Fibroblast of skin of scalp (primary cell): ENCODE data around the gene LSM11.

Experiments used
- DNase-seq: peaks from one replicate; pipeline ENCODE4 v3.0.0-alpha.2; 2013

The LSM11 gene

DNA sequence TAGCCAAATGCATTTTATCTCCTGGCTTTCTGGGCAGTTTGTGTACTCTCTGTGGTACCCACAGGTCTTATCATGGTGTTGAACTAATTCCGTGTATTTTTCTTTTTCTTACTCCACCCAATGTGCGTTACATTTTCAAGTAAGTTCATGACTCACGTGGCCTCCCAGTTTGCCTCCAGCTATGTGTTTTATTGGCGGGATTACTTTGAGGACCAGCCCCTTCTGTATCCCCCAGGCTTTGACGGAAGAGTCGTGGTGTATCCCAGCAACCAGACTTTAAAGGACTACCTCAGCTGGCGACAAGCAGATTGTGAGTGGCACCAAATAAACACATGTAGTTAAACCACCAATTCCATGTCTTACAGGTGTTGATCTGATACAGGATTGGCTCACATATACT is 9.1 kb upstream of the LSM11 start:
- no peak for DNase-seq

DNA sequence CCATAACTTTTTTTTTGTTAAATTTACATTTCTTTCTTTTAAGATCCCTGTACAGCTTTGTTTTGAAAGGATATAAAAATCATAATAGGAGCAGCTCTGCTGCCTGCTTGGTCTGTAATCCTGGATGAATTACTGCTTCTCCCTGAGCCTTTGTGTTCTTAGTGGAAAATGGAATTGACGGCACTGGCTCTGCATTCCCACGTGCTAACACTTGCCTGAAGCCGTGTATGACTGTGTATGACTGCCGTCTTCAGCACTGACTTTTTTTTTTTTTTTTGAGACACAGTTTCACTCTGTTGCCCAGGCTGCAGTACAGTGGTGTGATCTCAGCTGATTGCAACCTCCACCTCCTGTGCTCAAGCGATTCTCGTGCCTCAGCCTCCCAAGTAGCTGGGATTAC is 7.5 kb upstream of the LSM11 start:
- DNase-seq: no peak

GRCh38 chr5:157739388-157740228 is 3.9 kb upstream of the LSM11 start:
- DNase-seq: no peak

DNA sequence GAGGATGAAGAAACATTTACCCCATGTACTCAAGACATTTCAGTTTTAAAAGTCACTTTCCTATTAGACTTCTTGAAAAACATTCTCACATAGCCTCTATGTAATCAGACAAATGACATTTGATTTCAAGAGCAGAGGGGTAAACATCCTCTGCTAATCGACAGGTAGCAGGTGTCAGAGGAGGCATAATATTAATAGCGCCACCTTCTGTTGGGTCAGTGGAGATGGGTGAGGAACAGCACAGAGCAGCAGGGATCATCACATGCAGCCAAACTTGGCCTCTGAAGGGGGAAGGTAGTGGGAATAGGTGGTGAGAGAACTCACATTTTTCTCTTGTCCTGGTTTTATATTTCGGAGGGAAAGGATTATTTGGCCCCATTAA is 3.3 kb upstream of the LSM11 start:
- peak; percentile 13 for DNase-seq

DNA sequence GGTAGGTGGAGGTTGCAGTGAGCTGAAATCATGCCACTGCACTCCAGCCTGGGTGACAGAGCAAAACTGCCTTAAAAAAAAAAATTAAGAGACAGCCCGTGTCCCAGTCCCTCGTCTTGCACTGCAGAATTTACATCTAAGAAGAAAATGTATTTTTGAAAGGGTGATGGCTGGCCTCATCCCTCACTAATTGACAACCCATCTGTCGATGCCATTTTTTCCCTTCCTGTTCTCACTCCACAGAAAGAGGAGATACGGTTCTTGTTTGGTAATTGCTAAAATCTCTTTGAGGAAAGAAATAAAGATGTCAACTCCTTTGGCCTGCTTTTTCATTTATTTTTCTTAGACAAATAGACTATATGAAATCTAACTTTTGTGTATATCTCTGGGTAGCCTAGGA is 2.4 kb upstream of the LSM11 start:
- no peak for DNase-seq

GRCh38 chr5:157744051-157745011 is 819 bp downstream of the LSM11 start:
- DNase-seq: no peak

GRCh38 chr5:157745041-157745456 is 1.5 kb downstream of the LSM11 start:
- DNase-seq: no peak

GRCh38 chr5:157747173-157747740 is 3.7 kb downstream of the LSM11 start:
- no peak for DNase-seq

DNA sequence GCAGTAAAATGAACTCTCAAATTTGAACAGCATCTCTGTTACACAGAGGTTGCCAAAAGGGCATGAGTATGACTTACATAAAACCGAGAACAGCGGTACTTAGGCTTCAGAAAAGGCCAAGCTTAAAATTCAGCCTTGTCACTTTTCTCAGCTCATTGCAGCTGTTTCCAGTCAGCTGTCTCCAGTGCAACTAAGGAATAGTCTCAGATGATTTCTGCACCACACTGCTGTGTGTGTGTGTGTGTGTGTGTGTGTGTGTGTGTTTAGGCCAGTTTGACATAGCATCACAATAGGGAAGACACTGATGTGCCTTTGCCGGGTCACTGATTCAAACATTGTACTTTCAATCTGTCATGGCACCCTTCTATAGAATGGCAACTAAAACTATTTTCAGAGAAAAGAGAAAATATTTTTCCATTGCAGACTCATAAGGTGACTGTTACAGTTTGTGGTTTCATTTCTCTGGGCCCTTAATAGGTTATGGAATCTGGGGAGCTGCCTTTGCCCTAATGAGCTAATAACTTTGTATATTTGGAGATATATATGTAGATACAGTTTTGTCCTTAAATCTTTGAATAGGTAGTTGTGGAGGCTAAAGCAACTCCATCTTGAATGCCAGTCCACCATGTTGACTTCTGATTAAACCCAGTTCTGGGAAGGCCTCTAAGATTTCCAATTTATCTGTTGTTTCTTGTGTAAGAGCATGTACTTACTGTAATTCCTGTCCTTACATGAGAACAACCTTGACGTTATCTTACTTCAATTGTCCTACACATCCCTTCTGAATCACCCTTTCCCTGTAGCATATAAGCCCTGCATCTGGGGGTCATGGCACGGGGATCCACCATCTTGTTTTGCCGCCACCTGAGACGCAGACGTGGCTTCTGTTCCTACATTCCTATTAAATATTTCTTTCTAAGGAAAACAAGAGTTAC is 4.5 kb downstream of the LSM11 start:
- peak; percentile 43 for DNase-seq

DNA sequence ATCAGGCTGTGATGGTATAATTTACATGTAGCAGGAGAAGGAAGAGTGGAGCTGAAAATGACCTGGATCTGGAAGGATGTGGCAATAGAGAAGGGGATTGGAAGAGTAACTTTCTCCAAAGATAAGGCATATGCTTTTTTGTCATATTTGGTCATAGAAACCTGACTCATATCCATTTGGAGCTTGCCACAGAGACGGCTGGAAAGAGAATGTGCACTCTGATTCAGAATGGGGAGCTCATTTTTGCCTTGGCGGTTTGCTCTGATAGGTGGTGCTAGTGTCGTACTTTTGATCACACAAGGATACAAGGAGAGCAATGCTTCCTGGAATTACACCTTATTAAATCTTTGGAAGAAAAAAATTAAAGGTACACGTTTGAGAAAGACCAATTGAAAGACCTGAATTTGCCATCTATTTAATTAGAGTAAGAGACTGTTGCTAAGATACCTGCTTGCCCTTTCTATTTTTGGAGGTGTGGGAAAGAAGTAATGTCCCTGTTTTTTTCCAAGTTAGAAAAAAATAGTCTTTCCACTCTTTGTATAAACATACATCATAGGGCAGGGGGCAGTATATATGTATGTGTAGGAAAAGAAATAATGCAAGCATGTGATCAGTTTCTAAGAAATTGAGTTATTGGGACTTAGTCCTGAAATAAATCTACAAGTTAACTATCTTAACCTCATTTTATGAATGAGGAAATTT is 5.4 kb downstream of the LSM11 start:
- peak; percentile 83 for DNase-seq

DNA sequence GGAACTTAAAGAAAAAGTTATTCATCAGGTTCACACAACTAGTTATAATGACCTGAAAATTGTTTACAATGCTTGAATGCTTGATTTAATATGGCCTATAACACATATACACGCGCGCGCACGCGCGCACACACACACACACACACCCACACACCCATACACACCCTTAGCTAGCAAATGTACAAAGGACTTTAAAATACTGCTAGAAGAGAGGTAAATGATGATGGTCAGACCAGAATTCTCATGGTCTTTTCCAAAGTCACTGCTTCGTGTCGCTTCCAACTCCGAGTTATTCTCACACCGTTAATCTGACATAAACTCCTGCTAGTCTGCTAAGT is 5.9 kb downstream of the LSM11 start:
- DNase-seq: no peak

- peak; percentile 54 for DNase-seq
Observed at GRCh38 chr5:157750320-157750719, 6.8 kb downstream of the LSM11 start.

DNA sequence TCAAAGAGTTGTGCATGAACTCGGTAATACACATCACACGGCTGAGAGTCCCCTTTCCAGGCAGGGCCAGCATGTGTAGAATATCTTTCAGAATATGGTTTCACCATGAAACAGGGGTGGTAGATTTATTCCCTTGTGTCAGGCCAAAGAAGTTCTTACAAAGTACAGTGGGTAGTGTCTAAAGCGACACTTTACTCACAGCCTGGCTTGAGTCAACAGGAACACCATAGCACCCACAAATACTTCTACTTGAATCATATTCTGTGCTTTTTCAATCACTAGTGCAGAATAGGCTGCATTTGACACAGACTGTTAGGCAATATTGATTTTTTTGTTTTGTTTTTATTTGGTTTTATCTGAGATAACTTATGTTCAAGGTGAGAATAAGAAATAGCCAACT is 12.6 kb downstream of the LSM11 start:
- no peak for DNase-seq

GRCh38 chr5:157758706-157759105 is 15.2 kb downstream of the LSM11 start:
- DNase-seq: no peak

DNA sequence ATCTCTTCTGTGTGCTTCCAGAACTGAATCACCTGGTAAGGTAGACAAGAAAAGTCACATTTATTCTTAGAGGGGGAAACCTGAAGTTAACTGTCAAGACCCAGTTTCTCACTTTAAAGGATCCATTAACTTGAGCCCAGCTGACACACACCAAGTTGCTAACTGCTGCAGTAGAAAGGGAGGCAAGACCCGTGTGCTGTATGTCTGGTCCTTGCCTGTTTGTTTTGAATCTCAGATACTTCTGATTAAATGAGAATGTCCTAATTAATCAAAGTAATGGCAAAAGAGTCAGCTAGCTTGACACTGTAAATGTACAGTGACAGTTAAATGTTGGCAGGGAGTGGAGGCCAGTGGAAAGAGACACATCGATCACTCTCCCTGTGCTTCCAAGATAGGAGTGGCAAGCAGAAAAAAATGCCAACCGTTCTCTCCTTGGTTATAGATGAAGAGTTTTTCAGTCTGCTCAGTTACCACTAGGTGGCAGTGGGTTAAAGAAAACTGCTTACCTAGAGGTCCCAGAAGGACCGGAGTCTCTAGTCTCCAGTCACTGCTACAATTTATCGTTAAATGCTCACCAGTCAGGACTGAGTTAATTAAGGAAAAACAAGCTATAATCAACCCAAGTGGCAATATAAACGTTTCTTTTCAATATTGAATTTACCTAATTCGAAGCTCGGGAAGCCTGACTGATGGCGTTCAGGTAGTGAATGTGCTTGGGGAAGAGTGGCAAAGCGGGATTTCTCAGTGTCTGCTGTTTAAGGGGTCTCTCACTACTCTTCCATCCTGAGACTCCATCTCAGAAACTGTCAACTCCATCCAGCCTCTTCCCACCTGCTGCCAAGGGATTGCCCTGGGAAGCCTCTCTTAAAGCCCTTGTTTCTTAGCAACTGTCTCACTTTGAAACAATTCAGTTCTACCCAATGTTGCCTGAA is 18.4 kb downstream of the LSM11 start:
- peak; percentile 74 for DNase-seq

GRCh38 chr5:157764531-157764930 is 21.0 kb downstream of the LSM11 start:
- DNase-seq: no peak

DNA sequence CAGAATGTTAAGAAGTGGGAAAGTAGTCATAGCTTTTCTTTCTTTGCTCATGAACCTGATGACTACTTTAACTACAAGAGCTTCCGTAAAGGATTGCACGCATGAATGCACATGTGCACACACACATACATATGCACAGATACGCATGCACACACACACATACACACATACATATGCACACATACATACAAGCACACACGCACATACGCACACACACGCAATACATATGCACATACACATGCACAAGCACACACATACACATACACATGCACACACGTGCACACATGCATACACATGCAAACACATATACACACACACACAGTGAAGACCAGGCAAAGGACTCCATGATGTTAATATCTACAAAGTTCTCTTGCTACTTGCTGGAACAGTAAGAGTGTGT is 22.9 kb downstream of the LSM11 start:
- DNase-seq: no peak

- no peak for DNase-seq
Observed at GRCh38 chr5:157766902-157767301, 23.4 kb downstream of the LSM11 start.

DNA sequence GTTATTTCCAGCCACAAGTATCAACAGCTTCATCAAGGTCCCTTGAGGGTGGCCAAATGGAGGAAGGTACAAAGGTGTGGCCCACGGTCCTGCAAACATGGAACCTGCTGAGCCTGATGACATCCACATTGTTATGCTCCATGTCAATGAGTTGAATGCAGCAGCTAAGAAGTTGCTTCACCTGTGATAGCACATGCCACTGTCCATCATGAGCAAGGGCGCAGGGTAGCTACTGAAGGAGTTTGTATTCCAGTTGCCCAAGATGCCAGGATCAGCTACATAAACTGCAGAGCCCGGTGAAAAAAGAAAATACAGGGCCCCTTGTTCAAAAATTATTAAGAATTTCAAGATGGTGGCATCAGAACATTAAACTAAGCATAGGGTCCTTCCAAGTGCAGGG is 24.2 kb downstream of the LSM11 start:
- no peak for DNase-seq

- DNase-seq: no peak
Observed at GRCh38 chr5:157770665-157771064, 27.2 kb downstream of the LSM11 start.
